EL (cell line): ENCODE results near the gene SLC22A1.
A peak's percentile ranks its signal among the peaks of the same experiment; 100 is the strongest.
"Not testable (repeated sequence)": the region's sequence is repeated elsewhere in the genome, so short reads cannot be mapped to it uniquely, and the experiment has no call there.

Source experiments
- DNase-seq: peaks from one replicate; pipeline ENCODE4 v3.0.0-alpha.2; 2016

Gene SLC22A1

DNA sequence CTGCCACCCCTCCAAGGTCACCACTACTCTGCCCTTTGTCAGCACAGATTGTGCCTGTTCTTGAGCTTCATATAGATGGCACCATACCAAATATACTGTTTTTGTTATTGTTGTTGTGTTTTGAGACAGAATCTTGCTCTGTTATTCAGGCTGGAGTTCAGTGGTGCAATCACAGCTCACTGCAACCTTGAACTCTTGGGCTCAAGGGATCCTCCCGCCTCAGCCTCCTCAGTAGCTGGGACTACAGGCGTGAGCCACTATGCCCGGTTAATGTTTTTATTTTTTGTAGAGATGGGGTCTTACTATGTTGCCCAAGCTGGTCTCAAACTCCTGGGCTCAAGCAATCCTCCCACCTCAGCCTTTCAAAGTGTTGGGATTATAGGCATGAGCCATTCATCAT is 18.9 kb downstream of the SLC22A1 start:
- not testable (repeated sequence) for DNase-seq

GRCh38 chr6:160141001-160141726 is 19.5 kb downstream of the SLC22A1 start:
- peak; percentile 64 for DNase-seq

- no peak for DNase-seq
These were observed 20.6 kb downstream of the SLC22A1 start for GRCh38 chr6:160142115-160142715.

- DNase-seq = no peak
These were observed 25.0 kb downstream of the SLC22A1 start for GRCh38 chr6:160146454-160147145.

DNA sequence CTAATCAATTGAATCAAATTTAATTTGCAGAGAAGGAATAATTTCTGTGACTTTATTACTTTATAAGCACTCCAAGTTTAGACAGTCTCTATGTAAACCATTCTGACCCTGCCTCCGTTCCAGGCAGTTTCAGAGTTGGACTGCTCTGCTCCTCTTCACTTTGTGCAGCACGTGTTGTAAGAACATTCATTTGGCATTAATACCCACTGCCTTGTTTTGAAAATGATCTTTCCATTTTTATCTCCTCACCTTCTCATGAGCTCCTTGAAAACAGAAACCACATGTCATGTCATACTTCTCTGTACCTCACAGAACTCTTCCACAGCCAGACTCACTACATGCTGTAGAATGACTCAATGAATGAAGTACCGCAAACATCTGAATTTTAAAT is 25.5 kb downstream of the SLC22A1 start:
- DNase-seq = no peak

GRCh38 chr6:160154471-160154870 is 32.9 kb downstream of the SLC22A1 start:
- no peak for DNase-seq

DNA sequence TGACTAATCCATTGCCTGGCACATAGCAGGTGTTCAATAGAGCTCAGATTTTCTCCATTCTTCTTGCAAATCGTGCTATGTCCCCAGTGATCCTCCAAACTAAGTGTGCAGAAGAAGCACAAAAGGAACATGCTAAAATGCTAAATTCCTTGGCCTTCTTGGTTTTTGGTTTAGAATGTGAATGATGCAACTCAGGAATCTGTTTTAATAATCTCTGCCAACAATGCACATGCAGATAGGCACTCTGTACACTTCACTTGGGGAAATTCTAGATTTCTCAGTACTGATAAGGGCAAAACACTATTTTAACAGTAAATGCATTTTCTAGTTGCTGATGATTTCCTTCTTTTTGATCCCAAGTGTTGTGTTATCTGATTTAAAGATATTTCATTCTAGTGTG is 35.2 kb downstream of the SLC22A1 start:
- peak; percentile 17 for DNase-seq

DNA sequence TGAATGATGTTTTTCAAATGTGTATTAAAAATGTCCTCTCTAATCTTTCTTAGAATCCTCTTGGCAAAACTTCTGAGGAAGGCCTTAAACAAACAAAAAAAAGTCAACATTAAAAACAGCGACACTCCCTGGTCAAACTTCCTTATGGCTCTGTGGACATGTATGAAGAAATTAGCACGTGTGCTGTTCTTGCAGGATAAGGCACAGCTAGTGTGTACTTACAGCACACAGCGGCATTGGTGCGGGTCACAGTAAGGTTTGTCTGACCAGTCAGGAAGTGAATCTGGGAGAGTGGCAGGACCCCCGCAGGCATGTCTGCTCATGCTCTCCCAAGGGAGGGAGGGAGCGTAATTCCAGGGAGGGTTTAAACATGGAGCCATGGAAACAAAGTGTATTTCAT is 38.8 kb downstream of the SLC22A1 start:
- no peak for DNase-seq

DNA sequence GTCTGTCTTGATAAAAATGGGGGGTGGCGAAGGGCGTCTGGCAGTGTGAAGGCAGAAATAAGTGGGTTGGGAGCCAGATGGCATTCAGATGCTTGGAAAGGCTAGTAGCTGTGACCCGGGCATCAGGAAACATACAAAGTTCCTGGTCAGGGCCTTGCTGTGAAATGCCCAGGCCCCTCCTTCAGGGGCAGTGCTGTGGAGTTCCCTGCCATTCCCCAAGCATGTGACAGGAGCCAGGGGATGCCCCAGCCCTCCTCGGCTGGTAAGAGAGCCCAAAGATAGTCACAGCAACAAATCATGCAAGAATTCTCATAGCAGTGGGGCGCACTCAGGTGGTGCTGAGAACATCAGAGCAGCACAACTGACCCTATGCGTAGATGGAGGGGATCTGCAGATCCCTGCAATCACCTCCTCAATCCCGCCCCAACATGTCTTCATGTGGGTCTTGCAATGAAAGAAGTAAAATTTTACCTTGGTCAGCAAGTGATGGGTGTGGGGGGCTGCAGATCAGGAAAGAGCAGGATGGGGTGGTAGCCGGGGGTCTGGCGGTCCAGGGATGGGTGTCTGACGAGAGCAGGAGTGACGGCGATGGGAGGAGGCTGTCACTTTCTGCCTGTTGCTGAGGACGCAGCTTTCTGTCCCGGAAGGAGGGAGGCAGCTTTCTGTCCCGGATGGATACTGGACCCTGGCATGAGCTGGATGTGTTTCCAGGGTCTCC is 39.5 kb downstream of the SLC22A1 start:
- no peak for DNase-seq

DNA sequence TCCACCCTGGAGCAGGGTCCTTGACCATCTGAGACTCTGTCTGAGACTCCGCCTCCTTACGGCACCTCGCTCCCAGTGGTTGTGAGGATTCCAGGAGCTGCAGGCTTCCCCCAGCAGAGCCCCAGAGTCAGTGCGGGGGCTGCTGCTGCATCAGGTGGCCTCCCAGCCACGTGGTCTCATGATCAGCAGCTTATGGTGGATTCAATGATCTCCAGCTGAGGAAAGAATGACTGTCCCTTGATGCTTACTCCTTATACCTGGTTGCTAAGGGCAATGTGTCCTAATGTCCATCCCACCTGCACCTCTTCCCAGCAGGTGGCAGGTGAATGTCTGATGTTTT is 40.0 kb downstream of the SLC22A1 start:
- no peak for DNase-seq

GRCh38 chr6:160162030-160162566 is 40.5 kb downstream of the SLC22A1 start:
- no peak for DNase-seq

DNA sequence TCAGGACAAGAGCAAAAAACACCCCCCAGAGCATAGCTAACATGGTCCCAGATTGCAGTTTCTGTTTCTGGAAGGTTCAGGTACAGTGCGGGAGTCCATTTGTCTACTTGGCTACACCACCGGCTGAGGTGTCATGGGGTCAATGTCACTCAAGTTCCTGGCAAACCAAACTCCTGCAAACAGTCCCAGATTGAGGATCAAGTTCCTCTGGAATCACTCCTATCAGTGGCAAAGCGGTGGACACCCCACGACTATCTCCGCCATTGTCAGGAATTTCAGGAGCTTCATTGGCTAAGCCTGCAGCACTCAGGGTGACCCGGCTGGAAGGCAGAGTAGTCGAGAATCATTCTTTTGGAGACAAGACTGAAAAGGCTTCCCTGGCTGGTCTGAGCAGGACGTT is 41.8 kb downstream of the SLC22A1 start:
- no peak for DNase-seq

GRCh38 chr6:160163912-160164311 is 42.3 kb downstream of the SLC22A1 start:
- no peak for DNase-seq

- DNase-seq = not testable (repeated sequence)
These were observed 44.3 kb downstream of the SLC22A1 start for GRCh38 chr6:160165928-160166327.

DNA sequence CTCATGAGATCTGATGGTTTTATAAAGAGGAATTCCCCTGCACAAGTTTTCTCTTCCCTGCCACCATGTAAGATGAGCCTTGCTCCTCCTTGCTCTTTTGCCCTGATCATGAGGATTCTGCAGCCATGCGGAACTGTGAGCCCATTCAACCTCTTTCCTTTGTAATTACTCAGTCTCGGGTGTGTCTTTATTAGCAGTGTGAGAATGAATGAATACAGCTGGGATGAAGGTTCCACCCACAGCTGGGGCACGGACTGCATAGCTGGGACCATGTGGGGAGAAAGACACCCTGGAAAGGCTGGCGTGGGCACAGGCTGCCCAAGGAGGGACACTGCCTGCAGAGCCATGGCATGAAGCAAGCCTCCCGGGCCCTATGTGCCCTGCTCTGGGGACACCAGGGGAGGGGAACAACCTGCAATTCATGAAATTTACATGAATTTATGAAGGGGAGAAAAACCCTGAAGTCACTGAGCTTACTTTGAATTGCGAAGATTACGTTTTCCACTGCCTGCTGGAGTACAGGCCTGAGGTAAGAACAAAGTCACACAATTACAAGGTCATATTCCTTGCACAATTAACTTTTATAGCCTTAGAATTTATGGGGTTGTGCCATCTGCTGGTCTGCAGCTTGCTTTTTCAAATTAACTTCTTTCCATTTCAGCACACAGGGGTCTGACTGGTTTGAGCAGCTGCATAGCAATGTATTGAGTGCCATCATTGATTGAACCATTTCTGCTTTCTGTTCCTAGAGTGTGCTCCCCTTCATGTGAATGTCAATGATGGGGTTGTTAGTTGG is 46.2 kb downstream of the SLC22A1 start:
- DNase-seq = no peak

DNA sequence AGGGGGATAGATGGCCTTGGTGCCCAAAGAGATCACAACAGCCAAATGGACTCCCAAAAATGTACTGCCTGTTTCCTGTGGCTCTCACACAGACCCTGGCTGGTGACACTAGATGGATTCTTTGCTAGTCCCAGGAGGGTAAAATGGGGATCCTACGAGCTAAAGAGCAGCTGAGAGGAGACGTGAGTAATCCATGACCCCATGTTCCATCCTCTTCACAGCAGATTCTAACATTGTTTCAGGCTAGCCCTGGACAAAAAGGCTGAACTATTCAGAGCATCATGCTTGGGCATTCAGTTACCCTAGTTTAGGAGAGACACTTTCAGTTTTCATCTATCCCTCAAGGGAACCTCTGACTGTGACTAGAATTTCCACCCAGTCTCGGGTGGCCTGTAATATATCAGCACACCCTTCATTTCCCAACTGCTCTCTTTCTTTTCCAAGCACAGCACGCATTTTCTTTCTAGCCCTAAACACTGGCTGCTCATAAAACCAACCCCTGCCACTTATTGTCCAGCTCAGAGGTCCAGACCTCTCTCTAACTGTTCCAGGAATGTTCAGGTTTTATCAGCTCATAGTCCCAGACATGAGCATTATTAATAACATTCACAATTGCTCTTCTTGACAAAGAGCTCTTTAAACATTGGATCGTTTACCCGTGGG is 48.5 kb downstream of the SLC22A1 start:
- DNase-seq = no peak

GRCh38 chr6:160172704-160173103 is 51.1 kb downstream of the SLC22A1 start:
- no peak for DNase-seq

DNA sequence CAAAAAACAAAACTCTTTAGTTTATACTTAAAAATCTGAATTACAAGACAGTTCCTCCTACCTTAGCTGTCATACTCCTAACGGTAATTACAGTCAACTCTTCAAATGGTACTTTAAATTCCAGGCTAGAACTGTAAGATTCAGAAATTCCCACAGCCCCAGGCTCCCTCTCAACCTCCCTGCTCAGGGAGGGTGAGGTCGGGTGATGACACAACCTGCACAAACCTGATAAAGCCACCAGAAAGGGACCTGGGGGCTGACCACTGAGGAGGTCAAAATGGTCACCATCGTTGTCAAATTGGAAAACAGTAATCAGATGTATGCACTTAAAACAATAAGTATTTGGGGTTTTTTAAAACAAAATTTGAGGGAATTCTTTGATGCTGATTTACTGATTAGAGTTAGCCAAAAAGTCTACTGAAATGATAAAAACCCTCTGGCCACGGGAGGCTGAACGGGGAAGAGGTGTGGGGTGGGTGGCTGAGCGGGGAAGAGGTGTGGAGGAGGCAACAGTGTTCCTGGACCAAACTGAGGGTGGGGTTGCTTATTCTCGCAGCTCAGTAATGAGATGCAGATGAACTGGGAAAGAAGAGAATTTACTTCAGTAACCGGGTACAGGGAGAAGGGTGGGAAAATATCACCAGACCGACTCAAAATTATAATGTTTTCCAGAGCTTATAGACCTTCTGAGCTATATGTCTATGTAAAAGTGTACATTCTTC is 52.4 kb downstream of the SLC22A1 start:
- no peak for DNase-seq

- DNase-seq = no peak
These were observed 53.1 kb downstream of the SLC22A1 start for GRCh38 chr6:160174681-160175080.

DNA sequence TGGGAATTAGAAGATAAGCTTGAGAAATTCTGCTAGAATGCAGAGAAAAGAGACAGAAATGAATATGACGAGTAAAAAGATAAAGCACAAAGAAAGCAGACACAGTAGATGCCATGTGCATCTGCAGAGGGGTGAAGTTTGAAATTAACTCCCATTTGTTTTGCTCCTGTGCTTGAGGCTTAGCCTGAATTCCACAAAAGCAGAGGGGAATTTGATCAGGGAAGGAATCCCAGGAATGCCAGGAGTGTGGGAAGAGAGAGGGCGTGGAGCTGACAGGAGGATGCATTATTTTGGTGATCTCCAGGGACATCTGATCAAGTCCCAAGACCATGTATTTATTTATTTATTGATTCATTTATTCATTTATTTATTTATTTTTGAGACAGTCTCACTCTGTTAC is 55.6 kb downstream of the SLC22A1 start:
- peak; percentile 11 for DNase-seq

- no peak for DNase-seq
These were observed 56.7 kb downstream of the SLC22A1 start for GRCh38 chr6:160178271-160178670.
